Rectal smooth muscle tissue (tissue), 1 donor: Measurements from ENCODE around the gene TNFRSF13B.
"Not testable (repeated sequence)": the region's sequence is repeated elsewhere in the genome, so short reads cannot be mapped to it uniquely, and the experiment has no call there.

Experiments used
- H3K27ac ChIP-seq: one replicate; pipeline ENCODE4 v1.7.0; 2013; ENCODE audit warnings: low read depth, low read length, inconsistent platforms
- H3K27me3 ChIP-seq: one replicate; pipeline ENCODE4 v1.7.0; 2013; ENCODE audit warnings: low read length; ENCODE audit not compliant: control insufficient read depth, insufficient read depth
- H3K36me3 ChIP-seq: one replicate; pipeline ENCODE4 v1.7.0; 2013; ENCODE audit warnings: low read length; ENCODE audit not compliant: control insufficient read depth, insufficient read depth
- H3K4me1 ChIP-seq: one replicate; pipeline ENCODE4 v1.7.0; 2013; ENCODE audit warnings: low read length; ENCODE audit not compliant: control insufficient read depth, insufficient read depth
- H3K4me3 ChIP-seq: one replicate; pipeline ENCODE4 v1.7.0; 2013; ENCODE audit warnings: low read length
- H3K9ac ChIP-seq: one replicate; pipeline ENCODE4 v1.7.0; 2013; ENCODE audit warnings: low read length

Gene TNFRSF13B

DNA sequence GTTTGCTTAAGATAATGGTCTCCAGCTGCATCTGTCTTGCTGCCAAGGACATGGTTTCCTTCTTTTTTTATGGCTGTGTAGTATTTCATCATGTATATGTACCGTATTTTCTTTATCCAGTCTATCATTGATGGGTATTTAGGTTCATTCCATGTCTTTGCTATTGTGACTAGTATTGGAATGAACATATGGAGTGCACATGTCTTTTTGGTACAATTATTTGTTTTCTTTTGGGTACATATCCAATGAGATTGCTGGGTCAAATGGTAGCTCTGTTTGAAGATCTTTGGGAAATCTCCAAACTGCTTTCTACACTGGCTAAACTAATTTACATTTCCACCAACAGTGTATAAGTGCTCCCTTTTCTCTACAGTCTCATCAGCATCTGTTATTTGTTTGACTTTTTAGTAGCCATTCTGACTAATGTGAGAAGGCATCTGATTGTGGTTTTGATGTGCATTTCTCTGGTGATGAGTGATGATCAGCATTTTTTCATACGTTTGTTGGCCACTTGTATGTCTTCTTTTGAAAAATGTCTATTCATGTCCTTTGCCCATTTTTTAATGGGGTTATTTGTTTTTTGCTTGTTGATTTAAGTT is 66.2 kb downstream of the TNFRSF13B start:
- H3K4me1 ChIP-seq = no peaks in the 10 kb centered on the region
- H3K4me3 ChIP-seq = no peak overlapping the region
- no peaks in the 10 kb centered on the region for H3K36me3 ChIP-seq
- H3K27me3 ChIP-seq = no peaks in the 10 kb centered on the region
- no peak overlapping the region for H3K9ac ChIP-seq
- no peak overlapping the region for H3K27ac ChIP-seq

DNA sequence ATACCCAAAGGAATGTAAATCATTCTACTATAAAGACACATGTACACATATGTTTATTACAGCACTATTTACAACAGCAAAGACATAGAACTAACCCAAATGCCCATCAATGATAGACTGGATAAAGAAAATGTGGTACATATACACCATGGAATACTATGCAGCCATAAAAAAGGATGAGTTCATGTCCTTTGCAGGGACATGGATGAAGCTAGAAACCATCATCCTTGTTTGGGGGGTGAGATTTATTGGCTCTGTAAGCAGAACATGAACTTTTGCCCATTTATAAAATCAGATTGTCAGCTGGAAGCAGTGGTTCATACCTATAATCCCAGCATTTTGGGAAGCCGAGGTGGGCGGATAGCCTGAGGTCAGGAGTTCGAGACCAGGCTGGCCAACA is 68.8 kb downstream of the TNFRSF13B start:
- not testable (repeated sequence) for H3K27me3 ChIP-seq, H3K4me3 ChIP-seq, H3K27ac ChIP-seq, H3K4me1 ChIP-seq, H3K9ac ChIP-seq, H3K36me3 ChIP-seq

DNA sequence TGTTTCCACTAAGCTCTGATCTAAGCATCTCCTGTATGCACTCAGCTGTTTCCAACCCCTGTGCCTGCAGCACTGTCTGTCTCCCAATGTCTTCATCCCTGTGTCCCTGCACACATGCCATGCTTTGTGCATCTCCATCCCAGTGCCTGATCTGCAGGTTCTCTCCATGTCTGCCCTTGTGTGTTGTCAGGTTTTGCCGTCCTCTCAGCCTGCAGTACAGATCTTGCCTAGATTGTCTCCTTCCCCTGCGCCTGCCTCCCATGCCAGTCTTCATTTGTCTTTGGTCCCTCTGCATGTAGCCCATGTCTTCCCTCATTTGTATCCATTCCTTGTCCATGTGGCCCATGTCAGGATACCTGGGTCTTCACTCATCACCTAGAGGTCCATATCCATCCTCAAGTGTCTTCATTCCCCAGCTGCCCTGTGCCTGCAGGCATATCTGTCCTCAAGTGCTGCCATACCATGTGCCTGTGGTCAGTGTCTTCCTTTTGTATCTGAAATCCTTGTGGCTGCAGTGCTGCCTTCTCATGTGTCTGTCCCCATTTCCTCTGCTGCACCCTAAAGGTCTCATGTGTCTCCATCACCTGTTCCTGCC is 71.5 kb downstream of the TNFRSF13B start:
- Histone ChIP-seq H3K4me3 (no peak overlapping the region), H3K9ac (no peak overlapping the region), H3K27me3 (peaks cover 2% of the 10 kb centered on the region), H3K27ac (no peak overlapping the region), H3K4me1 (no peaks in the 10 kb centered on the region), H3K36me3 (no peaks in the 10 kb centered on the region)

DNA sequence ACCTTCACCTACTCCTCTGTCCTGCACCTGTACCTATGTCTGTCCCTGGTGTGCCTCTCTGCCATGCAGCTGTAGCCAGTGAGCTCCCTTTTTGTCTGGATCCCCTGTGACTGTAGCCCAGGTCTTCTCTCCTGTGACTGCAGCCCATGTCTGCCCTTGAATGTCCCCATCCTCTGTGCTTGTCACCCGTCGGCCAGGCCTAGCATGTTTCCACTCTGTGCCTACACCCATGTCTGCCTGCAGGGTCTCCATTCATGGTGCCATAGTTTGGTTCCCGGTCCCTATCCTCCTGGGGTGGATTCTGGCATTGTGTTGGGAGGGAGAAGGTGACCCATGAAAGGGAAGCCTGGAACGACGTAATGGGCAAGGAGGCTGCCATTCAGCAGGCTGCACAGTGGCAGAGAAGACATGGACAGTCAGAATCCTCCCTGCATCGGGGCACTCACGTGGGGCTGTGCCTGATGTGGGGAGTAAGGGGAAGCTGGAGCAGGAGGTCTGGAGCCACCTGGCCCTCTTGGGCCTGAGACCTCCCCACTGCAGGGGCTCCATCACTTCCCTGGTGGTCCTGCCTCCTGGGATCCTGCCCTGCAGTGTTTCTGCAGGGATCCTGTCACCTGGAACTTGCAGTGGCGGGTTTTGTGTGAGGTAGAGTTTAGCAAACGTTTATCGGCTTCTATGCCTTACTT is 74.6 kb downstream of the TNFRSF13B start:
- not testable (repeated sequence) for H3K4me3 ChIP-seq, H3K27ac ChIP-seq, H3K36me3 ChIP-seq, H3K9ac ChIP-seq, H3K27me3 ChIP-seq, H3K4me1 ChIP-seq

DNA sequence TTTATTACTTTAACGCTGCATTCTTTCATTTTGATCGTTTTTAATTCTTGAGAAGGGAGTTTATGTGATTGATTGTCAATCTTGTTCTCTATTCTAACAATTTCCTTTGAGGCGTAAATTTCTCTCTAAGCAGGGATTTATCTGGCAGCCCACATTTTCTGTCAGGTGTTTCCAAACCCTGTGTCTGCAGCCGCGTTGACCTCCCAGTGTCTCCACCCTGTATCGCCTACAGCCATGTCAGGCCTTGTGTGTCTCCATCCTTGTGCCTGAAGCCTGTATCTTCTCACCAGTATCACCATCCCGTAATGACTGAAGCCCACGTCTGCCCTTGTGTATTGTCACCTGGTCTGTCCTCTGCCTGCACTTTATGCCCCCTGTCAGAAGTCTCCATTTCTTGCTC is 75.7 kb downstream of the TNFRSF13B start:
- H3K4me3 ChIP-seq, H3K4me1 ChIP-seq, H3K9ac ChIP-seq, H3K27me3 ChIP-seq, H3K27ac ChIP-seq, H3K36me3 ChIP-seq: not testable (repeated sequence)

DNA sequence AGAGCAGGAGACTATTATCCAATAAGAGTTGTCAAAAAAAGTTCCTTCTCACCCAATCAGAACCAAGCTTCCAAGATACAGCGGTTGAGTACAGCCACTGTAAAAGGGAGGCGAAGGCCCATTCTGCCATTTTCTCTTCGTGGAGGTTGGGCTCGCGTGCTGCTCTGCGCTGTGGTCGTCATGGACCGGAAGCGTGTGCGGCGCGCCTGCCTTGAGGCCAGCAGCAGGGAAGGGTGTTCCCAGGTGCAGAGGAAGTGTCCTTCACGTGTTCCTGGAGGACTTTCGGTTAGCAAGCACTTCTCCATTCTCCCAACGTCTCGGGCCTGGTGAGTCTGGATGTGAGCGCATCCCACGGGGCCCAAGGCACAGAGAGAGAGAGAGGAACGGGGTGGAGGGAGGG is 78.4 kb downstream of the TNFRSF13B start:
- not testable (repeated sequence) for H3K4me1 ChIP-seq, H3K4me3 ChIP-seq, H3K27ac ChIP-seq, H3K27me3 ChIP-seq, H3K9ac ChIP-seq, H3K36me3 ChIP-seq

DNA sequence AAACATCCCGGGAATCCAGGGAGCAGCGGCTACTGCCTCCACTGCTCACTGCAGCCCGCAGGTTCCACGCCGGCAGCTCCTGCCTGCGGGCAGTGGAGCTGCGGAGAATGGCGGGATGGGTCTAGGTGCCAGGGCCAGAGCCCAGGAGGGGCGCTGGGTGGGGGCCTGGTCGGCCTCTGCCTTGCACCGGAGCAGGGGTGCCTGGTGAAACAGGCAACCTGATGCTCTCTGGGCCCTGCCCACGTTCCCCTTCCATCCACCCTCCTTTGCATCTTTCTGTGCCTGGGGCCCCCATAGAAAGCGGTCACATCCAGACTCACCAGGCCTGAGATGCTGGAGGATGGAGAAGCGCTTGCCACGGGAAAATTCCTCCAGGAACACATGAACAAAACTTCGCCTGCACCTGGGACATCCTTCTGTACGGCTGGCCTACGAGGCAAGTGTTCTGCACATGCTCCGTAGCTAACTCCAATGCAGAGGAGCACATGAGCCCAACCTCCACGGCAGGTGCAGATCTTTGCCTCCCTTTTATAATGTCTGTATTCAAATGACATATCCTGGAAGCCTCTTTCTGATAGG is 79.0 kb downstream of the TNFRSF13B start:
- H3K27me3 ChIP-seq, H3K4me1 ChIP-seq, H3K4me3 ChIP-seq, H3K27ac ChIP-seq, H3K9ac ChIP-seq, H3K36me3 ChIP-seq: not testable (repeated sequence)

DNA sequence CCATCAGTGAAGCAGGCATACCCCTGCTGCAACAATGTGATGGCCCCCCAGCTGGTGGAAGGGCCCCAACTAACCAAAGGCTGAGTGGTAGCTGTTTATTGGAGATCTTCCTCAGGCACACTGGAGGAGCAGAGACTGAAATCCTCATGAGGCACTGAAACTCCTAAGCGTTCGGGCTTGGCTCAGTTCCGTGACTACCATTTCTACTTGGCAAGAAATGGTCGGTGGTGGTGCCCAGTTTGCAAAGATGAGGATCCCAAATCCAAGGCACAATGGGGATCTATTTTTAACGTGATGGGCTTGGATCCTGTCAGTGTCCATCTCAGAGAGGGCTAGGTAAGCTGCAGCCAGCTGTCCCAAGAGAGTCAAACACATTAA is 82.8 kb downstream of the TNFRSF13B start:
- H3K4me3 ChIP-seq = no peak overlapping the region
- H3K27ac ChIP-seq = no peak overlapping the region
- H3K36me3 ChIP-seq = no peaks in the 10 kb centered on the region
- no peak overlapping the region for H3K9ac ChIP-seq
- no peaks in the 10 kb centered on the region for H3K27me3 ChIP-seq
- no peaks in the 10 kb centered on the region for H3K4me1 ChIP-seq
